Measurements from ENCODE around the gene ZBTB7B.

ZBTB7B gene

DNA sequence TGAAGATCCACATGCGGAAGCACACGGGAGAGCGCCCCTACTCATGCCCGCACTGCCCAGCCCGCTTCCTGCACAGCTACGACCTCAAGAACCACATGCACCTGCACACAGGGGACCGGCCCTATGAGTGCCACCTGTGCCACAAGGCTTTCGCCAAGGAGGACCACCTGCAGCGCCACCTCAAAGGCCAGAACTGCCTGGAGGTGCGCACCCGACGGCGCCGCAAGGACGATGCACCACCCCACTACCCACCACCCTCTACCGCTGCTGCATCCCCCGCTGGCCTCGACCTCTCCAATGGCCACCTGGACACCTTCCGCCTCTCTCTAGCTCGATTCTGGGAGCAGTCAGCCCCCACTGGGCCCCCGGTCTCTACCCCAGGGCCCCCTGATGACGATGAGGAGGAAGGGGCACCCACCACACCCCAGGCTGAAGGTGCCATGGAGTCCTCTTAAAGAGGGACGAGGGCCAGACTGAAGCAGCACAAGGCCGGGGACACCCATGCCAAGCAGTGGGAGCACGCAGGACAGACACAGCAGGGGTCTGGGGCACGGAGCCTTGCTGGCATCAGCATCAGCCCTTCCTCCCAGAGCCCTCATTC lies 13.7 kb downstream of the ZBTB7B start:
- H3K27ac ChIP-seq, result peak overlapping the region; percentile 81
- TF ChIP-seq, protein P1, sequence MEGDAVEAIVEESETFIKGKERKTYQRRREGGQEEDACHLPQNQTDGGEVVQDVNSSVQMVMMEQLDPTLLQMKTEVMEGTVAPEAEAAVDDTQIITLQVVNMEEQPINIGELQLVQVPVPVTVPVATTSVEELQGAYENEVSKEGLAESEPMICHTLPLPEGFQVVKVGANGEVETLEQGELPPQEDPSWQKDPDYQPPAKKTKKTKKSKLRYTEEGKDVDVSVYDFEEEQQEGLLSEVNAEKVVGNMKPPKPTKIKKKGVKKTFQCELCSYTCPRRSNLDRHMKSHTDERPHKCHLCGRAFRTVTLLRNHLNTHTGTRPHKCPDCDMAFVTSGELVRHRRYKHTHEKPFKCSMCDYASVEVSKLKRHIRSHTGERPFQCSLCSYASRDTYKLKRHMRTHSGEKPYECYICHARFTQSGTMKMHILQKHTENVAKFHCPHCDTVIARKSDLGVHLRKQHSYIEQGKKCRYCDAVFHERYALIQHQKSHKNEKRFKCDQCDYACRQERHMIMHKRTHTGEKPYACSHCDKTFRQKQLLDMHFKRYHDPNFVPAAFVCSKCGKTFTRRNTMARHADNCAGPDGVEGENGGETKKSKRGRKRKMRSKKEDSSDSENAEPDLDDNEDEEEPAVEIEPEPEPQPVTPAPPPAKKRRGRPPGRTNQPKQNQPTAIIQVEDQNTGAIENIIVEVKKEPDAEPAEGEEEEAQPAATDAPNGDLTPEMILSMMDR (conservative IDR thresholded peaks at IDR 0.05), result no peak

DNA sequence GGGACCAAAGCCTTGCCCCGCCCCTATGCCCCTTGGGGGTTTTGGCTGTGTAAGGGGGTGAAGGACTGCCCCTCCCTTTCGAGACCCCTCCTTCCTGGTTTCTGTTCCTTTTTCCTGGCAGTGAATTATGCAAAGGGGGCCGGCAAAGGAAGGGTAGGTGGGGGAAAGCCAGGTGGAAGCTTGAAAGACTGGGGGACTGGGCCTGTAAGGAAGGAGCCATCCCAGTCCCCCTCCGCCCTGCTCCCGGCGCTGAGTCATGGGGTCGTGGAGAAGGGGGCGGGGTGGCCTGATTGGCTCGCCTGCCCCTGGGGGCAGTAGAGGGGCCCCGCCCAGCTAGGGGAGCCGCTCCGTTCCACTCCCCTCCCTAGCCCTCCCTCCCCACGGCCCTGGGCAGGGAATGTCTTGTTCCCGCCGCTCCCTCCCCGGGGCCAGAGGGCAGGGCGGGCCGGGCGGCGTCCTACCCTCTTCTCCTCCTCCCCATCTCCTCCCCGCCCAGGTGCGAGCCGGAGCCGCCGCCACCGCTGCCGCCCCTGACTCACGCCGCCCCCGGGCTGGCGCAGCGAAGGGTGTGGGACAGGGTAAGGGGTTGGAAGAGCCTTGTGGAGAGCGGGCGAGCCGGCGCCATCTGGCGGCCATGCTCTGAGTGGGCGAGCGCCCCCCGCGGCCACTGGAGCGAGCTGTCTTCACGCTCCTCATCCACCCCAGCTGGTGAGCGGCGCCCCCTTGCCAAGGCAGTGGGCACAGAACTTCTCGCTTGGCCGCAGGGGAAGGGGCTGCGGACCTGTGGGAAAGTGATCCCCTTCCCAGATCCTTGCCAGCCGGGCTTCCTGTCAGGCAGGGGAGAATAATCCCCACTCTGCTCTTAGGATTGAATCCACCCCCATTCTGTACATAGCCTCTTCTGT lies 14.7 kb downstream of the ZBTB7B start:
- H3K27ac ChIP-seq, result peak overlapping the region; percentile 81
- TF ChIP-seq, protein P1 (conservative IDR thresholded peaks at IDR 0.05), result peak; percentile 100

DNA sequence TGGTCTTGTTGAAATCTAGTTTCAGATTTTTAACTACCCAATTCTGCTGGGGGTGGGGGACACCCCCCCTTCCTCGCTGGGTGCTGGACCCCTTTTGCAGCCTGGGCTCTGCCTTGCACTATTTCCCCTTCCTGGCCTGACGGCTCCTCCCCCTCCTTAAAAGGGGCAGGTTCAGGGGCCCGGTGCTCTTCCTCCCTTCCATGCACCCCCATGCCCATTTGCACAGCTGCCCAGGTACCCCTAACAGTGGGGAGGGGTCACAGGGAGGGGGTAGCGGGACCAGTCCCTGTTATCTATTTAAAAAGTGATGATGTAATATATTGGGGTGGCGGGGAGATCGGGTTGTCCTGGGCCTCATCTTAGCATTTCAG lies 15.3 kb downstream of the ZBTB7B start:
- TF ChIP-seq, protein P1 (conservative IDR thresholded peaks at IDR 0.05), result no peak
- peak overlapping the region; percentile 81 for H3K27ac ChIP-seq

DNA sequence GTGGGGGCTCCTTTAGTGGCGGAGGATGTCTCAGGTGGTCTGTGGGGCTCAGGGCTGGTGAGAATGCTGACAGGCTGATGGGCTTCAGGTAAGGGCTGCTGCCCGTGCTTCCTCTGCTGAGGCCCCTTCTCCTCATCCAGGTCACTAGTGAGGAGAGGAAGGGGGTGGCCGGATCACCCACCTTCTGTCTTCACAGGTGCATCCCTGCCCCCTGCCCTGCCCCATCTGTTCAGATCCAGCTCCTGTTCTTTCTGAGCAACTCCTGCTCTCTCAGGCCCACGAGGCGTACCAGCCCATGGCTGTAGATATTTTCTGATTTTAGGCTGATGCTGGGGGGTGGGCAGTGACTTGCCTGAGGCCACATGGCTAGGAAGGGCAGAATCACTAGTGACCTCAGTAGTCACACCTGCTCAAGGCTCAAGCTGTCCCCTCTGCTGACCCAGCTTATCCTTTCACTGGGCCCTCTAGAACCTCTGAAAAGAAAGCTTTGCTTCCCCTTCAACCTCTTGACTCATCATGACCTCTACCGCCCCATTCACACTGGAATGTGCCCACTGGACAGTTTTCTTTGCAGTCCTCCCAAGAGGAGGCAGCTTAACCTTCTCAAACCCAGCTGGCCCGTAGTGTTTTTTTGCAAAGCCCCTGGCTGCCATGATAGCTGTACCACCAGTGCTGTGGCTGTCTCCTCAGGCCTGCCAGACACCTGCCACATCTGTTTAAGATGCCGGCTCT lies 16.2 kb downstream of the ZBTB7B start:
- H3K27ac ChIP-seq, result peak overlapping the region; percentile 81; the same call in 1 of the 2 replicates
- TF ChIP-seq, protein P1 (conservative IDR thresholded peaks at IDR 0.05), result no peak

DNA sequence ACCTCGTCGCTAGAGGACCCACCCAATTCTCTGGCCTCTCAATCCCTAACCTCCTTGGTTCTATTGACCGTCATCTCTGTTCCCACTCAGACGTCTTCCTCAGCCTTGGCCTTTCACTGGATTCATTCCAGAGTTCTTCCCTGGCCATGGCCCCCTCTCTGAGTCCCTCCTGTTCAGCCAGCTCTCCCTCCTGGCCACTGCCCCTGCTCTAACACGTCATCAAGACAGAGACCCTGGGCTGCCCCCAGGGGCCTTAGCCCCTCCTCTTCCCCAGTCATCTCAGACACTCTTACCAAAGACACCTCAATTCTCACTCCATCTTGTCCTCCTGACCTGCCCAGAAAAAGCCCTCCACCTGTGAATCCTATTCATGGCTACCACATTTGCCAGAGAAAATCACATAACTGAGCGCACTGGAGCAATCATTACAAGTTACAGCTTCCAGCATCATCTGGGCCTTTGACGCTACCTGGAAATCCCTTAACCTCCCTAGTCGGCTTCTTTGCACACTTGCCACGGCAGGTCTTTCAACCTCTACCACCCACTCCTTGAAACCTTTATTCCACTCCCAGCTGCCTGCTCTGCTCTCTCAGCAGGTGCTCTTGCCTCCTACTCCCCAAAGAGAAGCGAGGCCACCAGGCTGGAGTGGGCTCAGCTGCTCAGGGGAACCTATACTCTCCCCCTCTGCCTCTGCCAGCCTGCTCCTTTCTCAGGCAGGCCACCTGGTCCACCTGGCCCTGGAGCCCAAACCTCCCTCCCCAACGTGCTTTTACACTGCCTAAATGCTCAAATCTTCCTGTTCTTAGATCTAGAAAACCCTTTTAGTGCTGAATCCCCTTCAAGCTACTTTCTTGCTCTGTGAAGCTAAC lies 17.0 kb downstream of the ZBTB7B start:
- TF ChIP-seq, protein P1 (conservative IDR thresholded peaks at IDR 0.05), result no peak
- peak overlapping the region; percentile 81; the same call in 1 of the 2 replicates for H3K27ac ChIP-seq

DNA sequence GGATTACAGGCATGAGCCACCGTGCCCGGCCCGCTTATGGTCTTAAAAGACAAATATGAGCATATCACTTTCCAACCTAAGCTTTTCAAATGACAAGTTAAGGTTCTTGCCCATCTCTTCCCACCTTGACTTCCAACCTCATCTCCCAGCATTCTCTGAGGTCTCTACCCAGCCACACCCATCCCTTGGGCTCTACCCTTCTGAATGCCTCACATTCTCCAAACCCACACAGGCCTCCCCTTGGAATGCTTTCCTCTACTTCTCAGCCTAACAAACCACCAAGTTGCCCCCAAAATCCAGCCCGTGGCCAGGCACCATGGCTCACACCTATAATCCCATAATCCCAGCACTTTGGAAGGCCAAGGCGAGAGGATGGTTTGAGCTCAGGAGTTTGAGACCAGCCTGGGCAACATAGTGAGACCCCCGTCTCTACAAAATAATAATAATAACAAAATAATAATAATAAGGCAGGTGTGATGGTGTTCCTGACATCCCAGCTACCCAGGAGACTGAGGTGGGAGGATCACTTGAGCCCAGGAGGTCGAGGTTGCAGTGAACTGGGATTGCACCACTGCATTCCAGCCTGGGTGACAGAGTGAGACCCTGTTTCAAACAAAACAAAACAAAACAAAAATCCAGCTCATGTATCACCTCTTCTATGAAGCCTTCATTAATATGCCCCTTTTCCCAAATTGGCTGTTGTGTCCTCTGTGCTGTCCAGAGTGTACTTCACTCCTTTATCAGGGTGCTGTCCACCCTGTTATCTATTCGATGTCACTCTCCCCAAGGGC lies 19.7 kb downstream of the ZBTB7B start:
- TF ChIP-seq, protein P1 (conservative IDR thresholded peaks at IDR 0.05), result no peak
- H3K27ac ChIP-seq, result peak overlapping the region; percentile 76
